PFSK-1 (cell line): ENCODE data around the gene KIAA1328.

ENCODE experiments used
- FOXP2 ChIP-seq: optimal IDR thresholded peaks from 2 replicates; pipeline ENCODE3; 2011; ENCODE audit warnings: borderline replicate concordance, control low read depth, inconsistent platforms; ENCODE audit not compliant: insufficient read depth; ENCODE audit errors: extremely low read length, extremely low read depth
- POLR2AphosphoS5 ChIP-seq: IDR thresholded peaks from 2 replicates; pipeline ENCODE4 v1.6.1; 2012; ENCODE audit warnings: low read depth, mild to moderate bottlenecking, control low read depth, low read length, moderate library complexity
- REST ChIP-seq, 2 experiments: IDR thresholded peaks; 2 replicates each; pipeline versions ENCODE4 v1.6.1 to v1.8.0; 2011 to 2012; ENCODE audit warnings: low read depth in 2 of 2, low read length in 2 of 2, control low read depth in 1 of 2, inconsistent platforms in 1 of 2, mild to moderate bottlenecking in 1 of 2, moderate library complexity in 1 of 2; ENCODE audit not compliant: insufficient read depth in 1 of 2
- SIN3A ChIP-seq: IDR thresholded peaks from 2 replicates; pipeline ENCODE4 v1.6.1; 2012; ENCODE audit warnings: mild to moderate bottlenecking, low read length, moderate library complexity, borderline replicate concordance; ENCODE audit not compliant: insufficient read depth
- TAF1 ChIP-seq: IDR thresholded peaks from 2 replicates; pipeline ENCODE4 v1.6.1; 2012; ENCODE audit warnings: low read length, control low read depth, borderline replicate concordance; ENCODE audit not compliant: insufficient read depth

KIAA1328 gene

GRCh38 chr18:36843784-36844183, 14.9 kb downstream of the KIAA1328 start:
- TF ChIP-seq TAF1 (no peak), SIN3A (no peak), POLR2AphosphoS5 (no peak), FOXP2 (no peak), REST (IDR thresholded peaks at IDR 0.05; ENCODE audit: insufficient read depth in 1 of 2, low read depth in 2 of 2, low read length in 2 of 2) (no peak)

GRCh38 chr18:36848609-36849008, 19.7 kb downstream of the KIAA1328 start:
- TF ChIP-seq POLR2AphosphoS5 (no peak), TAF1 (no peak), SIN3A (no peak), REST (IDR thresholded peaks at IDR 0.05; ENCODE audit: insufficient read depth in 1 of 2, low read depth in 2 of 2, low read length in 2 of 2) (no peak), FOXP2 (no peak)

- TF ChIP-seq SIN3A, result no peak
- no peak for TF ChIP-seq FOXP2
- TF ChIP-seq TAF1, result no peak
- no peak for TF ChIP-seq POLR2AphosphoS5
- no peak for TF ChIP-seq REST (IDR thresholded peaks at IDR 0.05; ENCODE audit: insufficient read depth in 1 of 2, low read depth in 2 of 2, low read length in 2 of 2)
Observed at GRCh38 chr18:36849288-36850006, 20.5 kb downstream of the KIAA1328 start.

GRCh38 chr18:36850527-36851201, 21.7 kb downstream of the KIAA1328 start:
- TF ChIP-seq REST (IDR thresholded peaks at IDR 0.05; ENCODE audit: insufficient read depth in 1 of 2, low read depth in 2 of 2, low read length in 2 of 2), result no peak
- TF ChIP-seq TAF1, result no peak
- no peak for TF ChIP-seq SIN3A
- no peak for TF ChIP-seq FOXP2
- no peak for TF ChIP-seq POLR2AphosphoS5
